Midbrain (tissue), 1 donor: ENCODE measurements around the gene NLGN3.

Experiments
- DNase-seq: peaks from one replicate; lab custom pipeline; 2025; lab: John Stamatoyannopoulos, UW

The NLGN3 gene

DNA sequence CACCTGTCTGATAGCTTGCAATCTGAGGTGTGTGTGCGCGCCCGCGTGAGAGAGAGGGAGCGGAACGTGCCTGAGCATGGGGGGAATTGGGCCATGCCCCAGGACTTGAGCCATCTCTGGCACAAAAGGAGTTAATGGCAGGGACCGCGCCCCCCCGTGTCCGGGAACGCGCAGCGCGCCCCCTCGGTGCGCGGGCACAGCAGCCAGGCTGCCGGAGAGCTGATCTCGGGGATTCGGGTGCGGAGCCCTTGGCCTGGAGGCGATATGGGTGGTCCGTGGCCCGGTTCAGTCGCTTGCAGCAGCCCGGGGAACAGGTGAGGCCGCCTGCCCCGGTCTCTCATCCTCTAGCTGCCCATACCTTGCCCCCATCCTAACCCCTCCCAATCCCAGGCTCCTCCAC, at the start of gene NLGN3:
NLGN3 (plus strand) TSS at position 191 of the 400 bp plus-strand sequence. CDS start 2,909 bp downstream, outside the sequence.
- DNase-seq = peak; percentile 56

DNA sequence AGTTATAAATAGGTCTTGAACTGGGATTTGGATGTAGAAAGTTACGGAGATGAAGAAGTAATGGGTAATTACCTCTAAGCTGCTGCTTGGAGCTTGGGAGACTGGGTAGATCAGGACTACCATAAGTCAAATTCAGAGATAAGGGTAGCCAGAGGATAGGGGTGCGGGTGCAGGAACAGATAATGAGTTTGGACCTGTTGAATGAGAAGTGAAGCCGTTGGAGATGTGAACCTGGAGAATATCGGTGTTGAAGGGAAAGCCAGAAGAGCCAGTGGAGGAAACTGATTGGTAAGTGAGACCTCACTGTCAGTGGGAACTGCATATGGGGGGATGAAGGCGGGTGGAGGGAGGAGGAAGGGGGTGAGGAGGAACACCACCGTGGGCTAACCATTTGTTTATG, 49.6 kb upstream of the NLGN3 start:
- DNase-seq = no peak

DNA sequence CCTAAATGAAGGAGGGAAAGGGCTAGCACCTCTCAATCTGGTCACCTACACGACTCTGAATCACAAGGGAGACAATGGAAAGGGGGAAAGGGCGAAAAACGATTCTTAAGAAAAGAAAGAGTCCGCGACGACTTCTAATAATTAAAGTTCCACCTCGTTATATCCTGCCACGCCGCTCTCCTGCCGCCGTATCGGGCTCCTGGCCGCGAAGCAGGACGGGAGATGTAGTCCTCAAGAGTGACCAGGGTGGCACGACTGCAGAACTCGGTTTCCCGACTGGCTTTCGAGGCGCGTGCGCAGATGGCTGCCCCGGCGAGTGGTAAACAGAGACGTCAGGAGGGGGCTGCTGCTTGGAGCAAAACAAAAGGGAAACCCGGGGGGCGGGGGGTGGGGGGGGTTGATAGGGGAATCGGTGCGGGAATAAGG, 49.1 kb upstream of the NLGN3 start, which contains the start of gene FOXO4:
FOXO4 (plus strand) TSS at position 297 of the 426 bp plus-strand sequence. CDS start 678 bp downstream, outside the sequence.
- peak; percentile 88 for DNase-seq

DNA sequence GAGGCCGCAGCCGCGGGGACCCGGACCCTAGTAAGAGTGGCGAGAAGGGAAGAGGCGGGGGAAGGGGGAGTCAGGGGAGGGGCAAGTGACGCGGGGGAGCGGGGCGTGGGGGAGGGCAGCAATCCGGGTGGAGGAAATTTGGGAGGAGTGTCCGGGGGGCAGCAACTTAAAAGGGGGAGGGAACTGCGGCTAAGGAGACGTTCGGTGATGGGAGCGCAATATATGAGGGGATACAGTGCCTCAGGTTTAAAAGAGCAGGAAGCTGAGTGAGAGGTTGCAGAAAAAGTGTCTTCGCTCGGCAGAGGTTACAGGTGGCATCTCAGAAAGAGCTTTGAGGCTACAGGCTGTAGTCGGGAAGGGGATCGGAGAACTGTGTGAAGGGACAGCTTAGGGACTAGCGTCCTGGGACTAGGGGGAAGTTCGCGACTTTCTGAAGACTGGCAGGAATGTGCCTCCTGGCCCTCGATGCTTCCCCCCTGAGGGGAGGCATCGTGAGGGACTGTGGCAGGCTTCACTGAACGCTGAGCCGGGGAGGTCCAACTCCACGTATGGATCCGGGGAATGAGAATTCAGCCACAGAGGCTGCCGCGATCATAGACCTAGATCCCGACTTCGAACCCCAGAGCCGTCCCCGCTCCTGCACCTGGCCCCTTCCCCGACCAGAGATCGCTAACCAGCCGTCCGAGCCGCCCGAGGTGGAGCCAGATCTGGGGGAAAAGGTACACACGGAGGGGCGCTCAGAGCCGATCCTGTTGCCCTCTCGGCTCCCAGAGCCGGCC, 48.5 kb upstream of the NLGN3 start:
- peak; percentile 73 for DNase-seq

DNA sequence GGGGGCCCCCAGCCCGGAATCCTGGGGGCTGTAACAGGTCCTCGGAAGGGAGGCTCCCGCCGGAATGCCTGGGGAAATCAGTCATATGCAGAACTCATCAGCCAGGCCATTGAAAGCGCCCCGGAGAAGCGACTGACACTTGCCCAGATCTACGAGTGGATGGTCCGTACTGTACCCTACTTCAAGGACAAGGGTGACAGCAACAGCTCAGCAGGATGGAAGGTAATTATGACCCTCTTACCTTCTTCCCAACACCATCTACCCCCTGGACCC, 47.9 kb upstream of the NLGN3 start:
- no peak for DNase-seq

DNA sequence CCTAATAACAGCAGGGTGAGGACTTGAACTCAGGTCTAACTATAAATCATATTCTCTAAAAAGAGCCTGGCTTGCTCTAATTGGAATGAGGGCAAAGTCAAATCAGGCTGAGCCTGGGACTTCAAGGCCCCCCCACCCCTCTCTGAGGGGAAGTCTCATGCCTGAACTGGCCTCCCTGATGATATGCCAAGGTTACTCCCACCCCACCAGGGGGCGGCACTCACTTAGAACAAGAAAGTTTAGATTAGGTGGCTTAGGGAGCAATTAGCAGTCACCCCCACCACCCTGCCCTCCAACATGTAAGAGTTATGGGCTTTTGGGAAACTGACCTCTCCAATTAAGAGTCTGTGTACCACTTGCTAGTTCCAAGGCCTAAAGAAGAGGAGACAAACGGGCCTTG, 46.3 kb upstream of the NLGN3 start:
- DNase-seq = peak; percentile 32

DNA sequence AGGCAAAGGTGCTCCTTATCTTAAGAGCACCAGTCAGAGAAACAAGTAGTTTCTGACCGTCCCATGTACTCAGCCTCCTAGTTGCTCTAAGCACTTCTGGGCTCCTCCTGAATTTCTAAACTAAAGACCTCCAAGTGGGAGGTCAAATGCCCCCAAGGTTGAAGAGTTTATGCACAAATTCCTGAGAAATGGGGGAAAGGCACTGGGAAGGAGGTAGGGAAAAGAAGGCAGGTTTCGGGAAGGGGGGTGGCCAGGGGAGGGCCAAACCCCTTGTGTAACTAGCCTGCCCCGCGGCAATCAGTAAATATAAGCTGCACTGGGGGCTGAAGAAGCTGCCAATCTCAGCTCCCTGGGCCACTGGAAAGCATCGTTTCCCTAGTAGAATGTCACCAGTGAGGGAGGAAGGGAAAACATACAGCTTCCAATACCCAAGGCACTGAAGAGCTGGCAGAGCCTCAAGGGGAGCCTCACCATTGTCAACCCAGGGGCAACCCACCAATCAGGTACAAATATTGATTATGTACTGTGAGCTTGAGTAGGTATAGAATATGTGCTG, 45.6 kb upstream of the NLGN3 start:
- DNase-seq = no peak

DNA sequence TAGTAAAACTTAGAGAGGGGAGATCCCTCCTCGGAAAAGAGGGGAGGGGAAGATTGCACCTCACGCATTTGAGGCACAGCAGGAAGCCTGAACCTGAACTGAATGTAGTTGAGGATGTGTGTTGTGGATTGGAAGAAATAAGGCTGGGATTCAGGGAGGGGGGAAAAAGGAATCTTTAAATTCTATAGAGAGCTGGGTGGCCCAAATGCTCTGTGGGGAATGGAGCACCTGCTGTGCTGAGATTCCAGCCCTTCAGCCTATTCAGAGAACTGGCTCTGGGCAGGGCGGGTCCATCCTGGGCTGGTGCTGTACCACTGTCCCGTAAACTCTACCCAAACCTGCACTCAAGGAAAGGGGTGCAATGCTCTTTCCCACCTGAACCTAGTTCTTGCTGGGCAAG, 44.9 kb upstream of the NLGN3 start:
- DNase-seq = no peak

DNA sequence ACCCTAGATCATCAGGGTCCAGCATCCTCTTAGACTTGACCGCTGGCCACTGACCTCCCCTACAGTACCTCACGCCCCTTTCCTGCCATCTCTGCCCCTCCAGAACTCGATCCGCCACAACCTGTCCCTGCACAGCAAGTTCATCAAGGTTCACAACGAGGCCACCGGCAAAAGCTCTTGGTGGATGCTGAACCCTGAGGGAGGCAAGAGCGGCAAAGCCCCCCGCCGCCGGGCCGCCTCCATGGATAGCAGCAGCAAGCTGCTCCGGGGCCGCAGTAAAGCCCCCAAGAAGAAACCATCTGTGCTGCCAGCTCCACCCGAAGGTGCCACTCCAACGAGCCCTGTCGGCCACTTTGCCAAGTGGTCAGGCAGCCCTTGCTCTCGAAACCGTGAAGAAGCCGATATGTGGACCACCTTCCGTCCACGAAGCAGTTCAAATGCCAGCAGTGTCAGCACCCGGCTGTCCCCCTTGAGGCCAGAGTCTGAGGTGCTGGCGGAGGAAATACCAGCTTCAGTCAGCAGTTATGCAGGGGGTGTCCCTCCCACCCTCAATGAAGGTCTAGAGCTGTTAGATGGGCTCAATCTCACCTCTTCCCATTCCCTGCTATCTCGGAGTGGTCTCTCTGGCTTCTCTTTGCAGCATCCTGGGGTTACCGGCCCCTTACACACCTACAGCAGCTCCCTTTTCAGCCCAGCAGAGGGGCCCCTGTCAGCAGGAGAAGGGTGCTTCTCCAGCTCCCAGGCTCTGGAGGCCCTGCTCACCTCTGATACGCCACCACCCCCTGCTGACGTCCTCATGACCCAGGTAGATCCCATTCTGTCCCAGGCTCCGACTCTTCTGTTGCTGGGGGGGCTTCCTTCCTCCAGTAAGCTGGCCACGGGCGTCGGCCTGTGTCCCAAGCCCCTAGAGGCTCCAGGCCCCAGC, 43.8 kb upstream of the NLGN3 start:
- no peak for DNase-seq

DNA sequence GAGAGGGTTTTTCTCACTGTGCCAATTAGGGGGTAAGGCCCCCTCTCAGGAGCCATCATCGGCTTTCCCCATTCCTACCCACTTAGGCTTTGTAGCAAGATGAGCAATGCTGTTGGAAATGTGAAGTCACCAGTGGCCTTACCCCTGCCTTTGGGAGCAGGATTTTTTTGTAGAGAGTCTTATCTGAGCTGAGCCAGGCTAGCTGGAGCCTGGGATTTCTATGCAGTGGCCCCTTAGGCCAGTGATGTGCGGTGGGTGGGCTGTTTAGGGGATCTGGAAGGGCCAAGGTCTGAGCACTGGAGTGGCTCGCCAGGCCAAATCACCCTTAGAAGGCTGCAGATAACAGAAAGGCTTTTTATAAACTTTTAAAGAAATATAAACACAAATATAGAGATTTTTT, 42.3 kb upstream of the NLGN3 start:
- DNase-seq = no peak

DNA sequence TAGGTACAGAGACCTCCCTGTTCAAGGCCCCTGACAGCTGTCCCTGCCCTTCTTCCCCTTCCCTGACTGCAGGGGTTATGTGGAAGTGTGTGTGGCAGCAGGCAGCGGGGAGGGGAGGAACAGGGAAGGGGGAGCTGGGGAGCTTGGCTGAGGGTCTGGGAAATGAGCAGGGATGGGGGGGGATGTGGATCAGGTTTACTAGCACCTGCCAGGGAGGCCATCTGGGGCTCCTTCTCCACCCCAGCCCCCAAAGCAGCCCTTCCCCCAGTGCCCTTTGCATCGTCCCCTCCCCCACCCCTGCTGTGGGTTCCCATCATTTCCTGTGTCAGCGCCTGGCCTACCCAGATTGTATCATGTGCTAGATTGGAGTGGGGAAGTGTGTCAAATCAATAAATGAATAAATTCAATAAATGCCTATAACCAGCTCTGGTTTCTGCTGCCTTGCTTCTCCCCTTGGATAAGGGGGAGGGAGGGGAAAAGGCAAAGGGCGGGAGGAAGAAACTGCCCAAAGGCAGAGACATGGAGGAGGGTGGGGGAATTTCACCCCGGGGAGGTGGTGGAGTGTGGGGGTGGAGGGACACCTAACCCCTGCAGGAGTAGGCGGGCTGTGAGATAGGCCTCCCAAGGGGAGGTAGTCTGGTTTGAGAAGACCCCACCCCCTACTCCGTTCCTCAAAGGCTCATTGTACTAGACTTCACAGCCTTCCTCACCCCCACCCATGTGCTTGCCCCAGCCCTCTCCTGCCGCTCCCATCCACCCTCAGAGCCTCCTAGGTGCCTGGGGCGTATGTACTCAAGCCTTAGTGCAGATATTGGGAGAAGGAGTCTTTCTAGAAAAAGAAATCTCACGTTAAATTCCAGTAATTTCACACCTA, 41.3 kb upstream of the NLGN3 start:
- DNase-seq = no peak

DNA sequence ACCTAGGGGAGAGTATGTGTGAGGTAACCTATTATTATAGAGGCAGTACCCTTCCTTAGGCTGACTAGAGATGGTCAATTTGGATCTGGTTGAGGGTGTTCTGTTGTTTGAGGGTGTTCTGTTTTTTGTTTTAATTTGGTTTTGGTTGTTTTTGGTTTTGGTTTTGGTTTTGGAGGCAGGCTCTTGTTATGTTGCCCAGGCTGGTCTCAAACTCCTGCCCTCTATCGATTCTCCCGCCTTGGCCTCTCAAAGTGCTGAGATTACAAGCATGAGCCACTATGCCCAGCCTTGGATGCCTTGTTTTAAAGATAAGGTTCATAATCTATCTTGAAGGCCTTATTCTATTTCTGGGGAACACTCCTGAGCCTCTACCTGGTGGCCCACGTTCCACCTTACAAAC, 39.0 kb upstream of the NLGN3 start:
- DNase-seq = no peak

DNA sequence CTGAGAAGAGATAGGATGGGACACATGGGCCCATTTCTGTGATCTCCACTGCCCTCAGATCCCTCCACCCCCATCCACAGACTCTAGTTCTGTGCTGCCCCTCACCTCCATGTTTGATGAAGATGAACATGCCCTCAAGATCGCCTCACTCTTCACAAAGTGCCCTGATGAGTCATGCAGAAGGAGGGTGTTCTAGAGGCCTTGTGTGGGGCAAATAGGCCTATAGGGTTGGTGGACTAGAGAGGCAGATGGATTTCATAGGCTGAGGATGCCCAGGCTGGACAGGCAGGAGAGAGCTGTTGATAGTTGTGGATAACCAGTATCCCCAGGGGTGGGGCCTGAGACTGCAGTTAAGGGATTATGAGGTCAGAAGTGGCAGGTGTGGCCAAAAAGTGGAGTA, 38.2 kb upstream of the NLGN3 start, which contains the start of gene CXorf65:
CXorf65 (minus strand) TSS at position 314 of the 400 bp plus-strand sequence; CDS start at position 130, 184 bp downstream.
- no peak for DNase-seq

DNA sequence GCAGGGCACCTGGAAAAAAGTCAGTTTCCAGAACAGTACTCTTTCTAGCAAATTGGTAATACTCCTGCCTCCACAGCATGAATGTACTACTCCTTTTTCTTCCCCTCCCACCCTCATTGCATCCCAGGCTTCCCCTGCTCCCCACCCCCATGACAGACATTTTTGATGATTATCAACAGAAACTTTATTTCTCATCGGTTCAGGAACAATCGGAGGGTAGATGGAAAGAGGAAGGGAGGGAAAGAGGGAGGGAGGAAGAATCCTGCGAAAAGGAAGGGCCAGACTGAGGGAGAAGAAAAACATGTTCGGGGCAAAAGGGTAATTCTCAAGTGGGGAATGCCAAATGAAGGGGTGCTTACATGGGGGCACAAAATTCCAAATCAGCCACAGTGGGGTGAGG, 37.4 kb upstream of the NLGN3 start:
- DNase-seq = no peak

DNA sequence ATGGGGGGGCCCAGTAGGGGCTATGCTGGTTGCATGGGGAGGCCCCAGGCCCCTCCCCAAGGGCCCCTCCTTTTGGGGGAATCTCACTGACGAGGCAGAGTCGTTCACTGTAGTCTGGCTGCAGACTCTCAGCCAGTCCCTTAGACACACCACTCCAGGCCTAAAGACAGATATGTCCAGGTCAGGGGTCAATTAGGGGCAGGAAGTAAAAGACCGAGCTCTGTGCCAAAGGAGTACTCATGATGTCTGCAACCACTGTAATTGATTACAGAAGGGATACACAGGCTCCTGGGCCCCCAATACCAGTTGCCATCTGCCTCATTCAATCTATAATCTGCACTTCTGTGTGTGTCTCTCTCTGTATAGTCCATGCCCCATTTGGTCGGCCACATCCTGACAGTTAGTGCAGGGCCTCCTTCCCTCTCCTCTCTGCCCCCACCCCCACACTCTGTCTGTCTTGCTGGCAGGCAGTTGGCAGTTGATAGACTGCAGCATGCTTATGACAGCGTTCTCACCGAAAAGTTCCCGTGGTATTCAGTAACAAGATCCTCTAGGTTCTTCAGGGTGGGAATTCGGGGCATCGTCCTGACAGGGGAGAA, 36.8 kb upstream of the NLGN3 start:
- DNase-seq = no peak

DNA sequence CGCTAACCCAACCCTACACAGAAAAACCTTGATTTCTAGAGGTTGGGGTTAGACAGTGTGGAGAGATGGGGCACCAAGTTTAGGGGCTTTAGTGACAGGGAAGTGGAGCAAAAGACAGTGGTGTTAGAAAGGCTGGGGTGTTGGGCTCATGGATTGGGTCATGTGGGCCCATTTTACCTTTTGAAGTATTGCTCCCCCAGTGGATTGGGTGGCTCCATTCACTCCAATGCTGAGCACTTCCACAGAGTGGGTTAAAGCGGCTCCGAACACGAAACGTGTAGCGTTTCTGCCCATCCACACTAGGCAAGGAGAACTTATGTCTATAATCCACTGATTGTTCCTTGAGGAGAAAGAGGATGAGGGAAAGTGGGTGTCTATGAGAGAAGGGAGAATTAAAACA, 35.6 kb upstream of the NLGN3 start:
- DNase-seq = no peak

DNA sequence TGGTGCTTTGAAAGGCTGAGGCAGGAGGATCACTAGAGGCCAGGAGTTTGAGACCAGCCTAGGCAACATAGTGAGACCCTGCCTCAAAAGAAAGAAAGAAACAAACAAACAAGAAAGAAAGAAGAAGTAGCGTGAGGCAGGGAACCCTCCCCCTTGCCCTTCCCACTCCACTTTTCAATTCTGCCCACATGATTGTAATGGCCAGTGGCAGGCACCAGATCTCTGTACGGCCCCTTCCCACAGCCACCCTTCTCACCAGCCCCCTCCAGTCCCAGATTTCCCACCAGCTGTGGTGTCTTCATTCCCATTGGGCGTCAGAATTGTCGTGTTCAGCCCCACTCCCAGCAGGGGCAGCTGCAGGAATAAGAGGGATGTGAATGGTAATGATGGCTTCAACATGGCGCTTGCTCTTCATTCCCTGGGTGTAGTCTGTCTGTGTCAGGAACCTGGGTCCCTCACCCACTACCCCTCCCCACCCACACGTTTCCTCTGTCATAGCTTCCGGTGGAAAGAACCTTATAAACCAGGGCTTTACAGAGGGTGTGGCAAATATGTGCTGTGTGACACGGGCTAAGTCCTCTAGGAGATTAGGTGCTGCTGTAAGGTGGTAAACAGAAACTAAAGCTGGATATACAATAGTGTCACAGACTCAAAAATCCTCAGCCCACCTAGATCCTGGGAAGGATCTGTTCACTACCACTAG, 33.3 kb upstream of the NLGN3 start, which contains the start of gene IL2RG:
IL2RG (minus strand) TSS at position 437 of the 703 bp plus-strand sequence; CDS start at position 399, 38 bp downstream.
- no peak for DNase-seq

DNA sequence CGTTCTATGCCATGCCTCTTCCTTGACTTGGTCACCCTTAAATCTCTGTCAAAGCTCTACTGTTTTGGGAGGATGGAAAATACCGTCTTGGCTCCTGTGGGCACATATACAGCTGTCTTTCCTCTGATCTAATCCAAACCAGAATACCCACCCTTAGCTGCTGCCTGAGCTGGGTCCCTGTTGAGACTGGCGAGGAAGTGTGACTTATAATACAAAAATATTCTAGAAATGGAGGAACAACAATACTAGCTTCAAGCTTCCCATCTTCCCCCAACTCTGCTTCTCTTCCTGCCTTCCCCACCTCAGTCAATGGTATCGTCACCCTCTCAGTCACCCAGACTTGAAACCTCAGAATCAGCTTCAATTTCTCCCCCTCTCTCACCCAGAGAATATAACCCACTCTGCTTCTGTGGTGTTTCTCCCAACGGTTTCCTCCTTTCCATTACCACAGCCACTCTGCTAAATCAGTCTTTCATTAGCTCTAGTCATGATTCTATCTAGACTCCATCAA, 32.7 kb upstream of the NLGN3 start:
- no peak for DNase-seq

DNA sequence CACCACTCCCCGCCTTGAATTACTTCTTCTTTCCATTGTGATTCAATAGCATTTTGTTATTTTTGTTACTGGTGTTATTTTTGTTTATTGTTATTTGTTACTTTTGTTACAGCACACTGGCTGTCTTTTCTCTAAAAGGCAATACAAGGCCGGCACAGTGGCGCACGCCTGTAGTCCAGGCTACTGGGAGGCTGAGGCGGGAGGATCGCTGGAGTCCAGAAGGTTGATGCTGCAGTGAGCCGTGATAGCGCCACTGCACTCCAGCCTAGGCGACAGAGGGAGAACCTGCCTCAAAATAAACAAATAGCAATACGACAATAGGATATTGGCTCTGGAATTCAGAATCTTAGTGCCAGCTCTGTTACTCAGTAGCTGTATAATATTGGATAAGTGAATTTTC, 27.3 kb upstream of the NLGN3 start:
- no peak for DNase-seq
